Measurements from ENCODE around the gene ADAMTS14.
"Not testable (repeated sequence)": the region's sequence is repeated elsewhere in the genome, so short reads cannot be mapped to it uniquely, and the experiment has no call there.

ADAMTS14 gene

GRCh38 chr10:70661623-70662361 is 10.5 kb upstream of the ADAMTS14 start:
- TF ChIP-seq POLR2A (IDR thresholded peaks at IDR 0.05; ENCODE audit: extremely low read depth, insufficient read length) (no peak), MYC (IDR thresholded peaks at IDR 0.05; ENCODE audit: low read depth, low read length) (no peak)
- TF ChIP-seq, protein P1, sequence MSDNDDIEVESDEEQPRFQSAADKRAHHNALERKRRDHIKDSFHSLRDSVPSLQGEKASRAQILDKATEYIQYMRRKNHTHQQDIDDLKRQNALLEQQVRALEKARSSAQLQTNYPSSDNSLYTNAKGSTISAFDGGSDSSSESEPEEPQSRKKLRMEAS (IDR thresholded peaks at IDR 0.05; ENCODE audit: low read depth, low read length) = no peak
- TF ChIP-seq, protein P2, sequence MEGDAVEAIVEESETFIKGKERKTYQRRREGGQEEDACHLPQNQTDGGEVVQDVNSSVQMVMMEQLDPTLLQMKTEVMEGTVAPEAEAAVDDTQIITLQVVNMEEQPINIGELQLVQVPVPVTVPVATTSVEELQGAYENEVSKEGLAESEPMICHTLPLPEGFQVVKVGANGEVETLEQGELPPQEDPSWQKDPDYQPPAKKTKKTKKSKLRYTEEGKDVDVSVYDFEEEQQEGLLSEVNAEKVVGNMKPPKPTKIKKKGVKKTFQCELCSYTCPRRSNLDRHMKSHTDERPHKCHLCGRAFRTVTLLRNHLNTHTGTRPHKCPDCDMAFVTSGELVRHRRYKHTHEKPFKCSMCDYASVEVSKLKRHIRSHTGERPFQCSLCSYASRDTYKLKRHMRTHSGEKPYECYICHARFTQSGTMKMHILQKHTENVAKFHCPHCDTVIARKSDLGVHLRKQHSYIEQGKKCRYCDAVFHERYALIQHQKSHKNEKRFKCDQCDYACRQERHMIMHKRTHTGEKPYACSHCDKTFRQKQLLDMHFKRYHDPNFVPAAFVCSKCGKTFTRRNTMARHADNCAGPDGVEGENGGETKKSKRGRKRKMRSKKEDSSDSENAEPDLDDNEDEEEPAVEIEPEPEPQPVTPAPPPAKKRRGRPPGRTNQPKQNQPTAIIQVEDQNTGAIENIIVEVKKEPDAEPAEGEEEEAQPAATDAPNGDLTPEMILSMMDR (IDR thresholded peaks at IDR 0.05; ENCODE audit: low read depth, low read length) = no peak
- DNase-seq (ENCODE audit: low read depth) = no peak
- no peak overlapping the region for H3K4me3 ChIP-seq (ENCODE audit: low read depth, low read length)

DNA sequence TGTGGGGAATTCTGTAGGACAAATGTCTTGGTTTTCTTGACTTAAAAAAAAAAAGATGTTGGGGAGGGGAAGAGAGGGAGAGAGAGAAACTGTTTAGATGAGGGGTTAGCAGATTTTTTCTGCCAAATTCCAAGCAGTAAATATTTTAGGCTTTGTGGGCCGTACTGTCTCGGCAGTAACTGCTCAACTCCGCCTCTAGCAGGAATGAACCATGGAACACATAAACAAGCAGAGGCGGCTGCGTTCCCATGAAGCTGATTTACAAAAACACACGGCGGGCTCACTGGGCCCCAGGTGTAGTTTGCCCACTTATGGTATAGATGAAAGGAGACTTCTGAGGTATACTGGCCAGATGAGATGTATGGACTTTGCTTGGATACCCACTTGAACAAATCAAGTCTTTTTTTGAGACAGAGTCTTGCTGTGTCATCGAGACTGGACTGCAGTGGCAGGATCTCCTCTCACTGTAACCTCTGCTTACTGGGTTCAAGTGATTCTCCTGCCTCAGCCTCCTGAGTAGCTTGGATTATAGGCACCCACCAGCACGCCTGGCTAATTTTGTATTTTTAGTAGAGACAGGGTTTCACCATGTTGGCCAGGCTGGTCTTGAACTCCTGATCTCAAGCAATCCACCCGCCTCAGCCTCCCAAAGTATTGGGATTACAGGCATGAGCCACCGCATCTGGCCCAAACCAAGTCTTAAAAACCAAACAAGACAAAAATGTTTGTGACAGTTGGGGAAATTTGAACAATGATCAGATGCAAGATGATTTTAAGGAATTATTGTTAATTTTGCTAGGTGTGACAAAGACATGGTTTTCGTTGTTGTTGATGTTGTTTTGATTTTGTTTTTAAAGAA is 9.7 kb upstream of the ADAMTS14 start:
- no peak for DNase-seq (ENCODE audit: low read depth)
- TF ChIP-seq, protein P2 (IDR thresholded peaks at IDR 0.05; ENCODE audit: low read depth, low read length) = no peak
- TF ChIP-seq MYC (IDR thresholded peaks at IDR 0.05; ENCODE audit: low read depth, low read length) (no peak), POLR2A (IDR thresholded peaks at IDR 0.05; ENCODE audit: extremely low read depth, insufficient read length) (no peak)
- TF ChIP-seq, protein P1 (IDR thresholded peaks at IDR 0.05; ENCODE audit: low read depth, low read length) = no peak
- H3K4me3 ChIP-seq (ENCODE audit: low read depth, low read length) = no peak overlapping the region

DNA sequence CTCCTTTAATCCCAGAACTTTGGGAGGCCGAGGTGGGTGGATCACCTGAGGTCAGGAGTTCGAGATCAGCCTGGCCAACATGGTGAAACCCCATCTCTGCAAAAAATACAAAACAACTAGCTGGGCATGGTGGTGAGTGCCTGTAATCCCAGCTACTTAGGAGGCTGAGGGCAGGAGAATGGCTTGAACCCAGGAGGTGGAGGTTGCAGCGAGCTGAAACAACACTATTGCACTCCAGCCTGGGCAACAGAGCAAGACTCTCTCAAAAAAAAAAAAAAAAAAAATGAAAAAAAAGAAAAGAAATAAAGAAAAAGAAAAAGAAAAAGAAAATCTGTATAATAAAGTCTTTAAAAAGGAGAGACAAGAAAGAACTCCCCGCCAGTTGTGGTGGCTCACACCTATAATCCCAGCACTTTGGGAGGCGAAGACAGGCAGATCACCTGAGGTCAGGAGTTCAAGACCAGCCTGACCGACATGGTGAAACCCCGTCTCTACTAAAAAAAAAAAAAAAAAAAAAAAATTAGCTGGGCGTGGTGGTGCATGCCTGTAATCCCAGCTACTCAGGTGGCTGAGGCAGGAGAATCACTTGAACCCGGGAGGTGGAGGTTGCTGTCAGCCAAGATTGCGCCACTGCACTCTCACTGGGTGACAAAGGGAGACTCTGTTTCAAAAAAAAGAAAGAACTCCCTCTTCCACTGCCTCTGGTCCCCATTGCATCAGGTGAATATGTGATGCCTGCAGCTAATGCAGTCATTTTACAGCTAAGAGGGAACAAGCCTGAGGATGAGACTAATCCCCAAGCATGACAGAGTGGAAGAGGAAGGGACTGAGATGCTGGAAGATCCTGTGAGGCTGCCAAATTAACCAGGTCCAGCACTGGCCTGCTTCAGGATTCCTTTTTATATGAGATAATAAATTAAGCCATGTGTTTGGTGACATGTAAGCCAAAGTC is 8.6 kb upstream of the ADAMTS14 start:
- H3K4me3 ChIP-seq (ENCODE audit: low read depth, low read length); DNase-seq (ENCODE audit: low read depth): not testable (repeated sequence)

DNA sequence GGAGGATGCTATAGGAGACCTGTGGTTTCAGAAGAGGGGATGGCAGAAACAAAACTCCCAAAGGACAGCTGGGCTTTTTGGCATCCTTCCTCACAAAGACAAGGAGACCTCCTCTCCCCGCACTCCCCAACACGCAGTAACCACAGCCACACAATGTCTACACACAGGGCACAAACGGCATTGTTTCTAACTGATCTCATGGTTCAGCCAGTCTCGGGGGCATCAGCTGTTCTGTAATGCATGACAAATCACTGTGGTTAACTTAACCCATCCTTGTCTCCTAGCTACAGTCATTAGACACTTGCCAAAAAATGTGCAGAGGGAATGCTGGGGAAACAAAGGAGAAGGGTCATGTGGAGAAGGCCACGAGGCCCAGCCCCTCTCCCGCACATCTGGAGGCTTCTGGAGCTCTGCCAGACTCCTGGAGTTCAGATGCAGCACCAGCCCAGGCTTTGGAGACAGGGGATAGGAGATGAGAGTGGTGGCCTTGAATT is 7.6 kb upstream of the ADAMTS14 start:
- no peak overlapping the region for H3K4me3 ChIP-seq (ENCODE audit: low read depth, low read length)
- DNase-seq (ENCODE audit: low read depth) = no peak
- TF ChIP-seq, protein P1 (IDR thresholded peaks at IDR 0.05; ENCODE audit: low read depth, low read length) = no peak
- TF ChIP-seq POLR2A (IDR thresholded peaks at IDR 0.05; ENCODE audit: extremely low read depth, insufficient read length) (no peak), MYC (IDR thresholded peaks at IDR 0.05; ENCODE audit: low read depth, low read length) (no peak)
- TF ChIP-seq, protein P2 (IDR thresholded peaks at IDR 0.05; ENCODE audit: low read depth, low read length) = no peak

GRCh38 chr10:70666960-70667798 is 5.1 kb upstream of the ADAMTS14 start:
- H3K4me3 ChIP-seq (ENCODE audit: low read depth, low read length) = no peak overlapping the region
- TF ChIP-seq, protein P2 (IDR thresholded peaks at IDR 0.05; ENCODE audit: low read depth, low read length) = no peak
- TF ChIP-seq, protein P1 (IDR thresholded peaks at IDR 0.05; ENCODE audit: low read depth, low read length) = no peak
- TF ChIP-seq MYC (IDR thresholded peaks at IDR 0.05; ENCODE audit: low read depth, low read length) = no peak
- TF ChIP-seq POLR2A (IDR thresholded peaks at IDR 0.05; ENCODE audit: extremely low read depth, insufficient read length) = no peak
- peak; percentile 41 for DNase-seq (ENCODE audit: low read depth)

GRCh38 chr10:70667818-70668217 is 4.5 kb upstream of the ADAMTS14 start:
- DNase-seq (ENCODE audit: low read depth); H3K4me3 ChIP-seq (ENCODE audit: low read depth, low read length): not testable (repeated sequence)

All from NB4 (cell line).